NB4 (cell line): ENCODE results near the gene PDLIM5.

ENCODE experiments used
- POLR2A ChIP-seq: IDR thresholded peaks from 2 replicates; pipeline ENCODE4 v1.6.1; 2011; ENCODE audit warnings: mild to moderate bottlenecking; ENCODE audit not compliant: insufficient read length; ENCODE audit errors: extremely low read depth
- TF ChIP-seq, protein P1 (sequence below): IDR thresholded peaks from one replicate; pipeline ENCODE4 v1.5.1; 2012; ENCODE audit warnings: low read depth, low read length
- TF ChIP-seq, protein P2 (sequence below): IDR thresholded peaks from 2 replicates; pipeline ENCODE4 v1.6.1; 2011; ENCODE audit warnings: low read depth, low read length

DNA sequence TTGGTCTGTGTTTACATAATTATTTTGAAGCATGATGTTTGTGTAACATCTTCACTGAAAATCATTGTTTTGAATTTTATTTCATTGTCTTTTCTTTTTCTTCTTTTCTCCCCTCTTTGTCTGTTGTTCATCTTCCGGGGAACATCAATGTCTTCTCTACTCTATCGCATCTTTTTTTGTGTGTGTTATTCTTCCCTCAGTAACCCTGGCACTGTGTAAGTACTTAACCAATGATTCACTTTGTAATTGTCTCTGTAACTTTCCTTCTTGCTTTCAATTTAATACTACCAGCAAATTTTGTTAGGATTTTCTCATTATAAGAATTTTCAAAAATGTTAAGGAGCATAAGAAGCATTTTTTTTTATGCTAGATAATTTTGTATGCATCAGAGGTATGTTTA is 130.8 kb downstream of the PDLIM5 start:
- no peak for TF ChIP-seq POLR2A
- TF ChIP-seq, protein P1, sequence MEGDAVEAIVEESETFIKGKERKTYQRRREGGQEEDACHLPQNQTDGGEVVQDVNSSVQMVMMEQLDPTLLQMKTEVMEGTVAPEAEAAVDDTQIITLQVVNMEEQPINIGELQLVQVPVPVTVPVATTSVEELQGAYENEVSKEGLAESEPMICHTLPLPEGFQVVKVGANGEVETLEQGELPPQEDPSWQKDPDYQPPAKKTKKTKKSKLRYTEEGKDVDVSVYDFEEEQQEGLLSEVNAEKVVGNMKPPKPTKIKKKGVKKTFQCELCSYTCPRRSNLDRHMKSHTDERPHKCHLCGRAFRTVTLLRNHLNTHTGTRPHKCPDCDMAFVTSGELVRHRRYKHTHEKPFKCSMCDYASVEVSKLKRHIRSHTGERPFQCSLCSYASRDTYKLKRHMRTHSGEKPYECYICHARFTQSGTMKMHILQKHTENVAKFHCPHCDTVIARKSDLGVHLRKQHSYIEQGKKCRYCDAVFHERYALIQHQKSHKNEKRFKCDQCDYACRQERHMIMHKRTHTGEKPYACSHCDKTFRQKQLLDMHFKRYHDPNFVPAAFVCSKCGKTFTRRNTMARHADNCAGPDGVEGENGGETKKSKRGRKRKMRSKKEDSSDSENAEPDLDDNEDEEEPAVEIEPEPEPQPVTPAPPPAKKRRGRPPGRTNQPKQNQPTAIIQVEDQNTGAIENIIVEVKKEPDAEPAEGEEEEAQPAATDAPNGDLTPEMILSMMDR, result no peak
- TF ChIP-seq, protein P2, sequence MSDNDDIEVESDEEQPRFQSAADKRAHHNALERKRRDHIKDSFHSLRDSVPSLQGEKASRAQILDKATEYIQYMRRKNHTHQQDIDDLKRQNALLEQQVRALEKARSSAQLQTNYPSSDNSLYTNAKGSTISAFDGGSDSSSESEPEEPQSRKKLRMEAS, result no peak
